ENCODE measurements around the gene SELENOW.
"Not testable (repeated sequence)": the region's sequence is repeated elsewhere in the genome, so short reads cannot be mapped to it uniquely, and the experiment has no call there.

Gene SELENOW

GRCh38 chr19:47768604-47769003 is 9.9 kb upstream of the SELENOW start:
- POLR2A ChIA-PET, result no interaction called here
- no peak for DNase-seq (ENCODE audit: extremely low spot score)
- TF ChIP-seq NFRKB (IDR thresholded peaks at IDR 0.05), result no peak
- no peak for TF ChIP-seq FOXM1 (IDR thresholded peaks at IDR 0.05; ENCODE audit: borderline replicate concordance)
- TF ChIP-seq BHLHE40 (IDR thresholded peaks at IDR 0.05; ENCODE audit: borderline replicate concordance), result no peak
- TF ChIP-seq PKNOX1 (IDR thresholded peaks at IDR 0.05), result no peak
- no peak for TF ChIP-seq SP1 (IDR thresholded peaks at IDR 0.05)
- TF ChIP-seq TARDBP (IDR thresholded peaks at IDR 0.05), result no peak
- no peak for TF ChIP-seq LEF1 (IDR thresholded peaks at IDR 0.05; ENCODE audit: borderline replicate concordance)
- no peak for TF ChIP-seq ZNF384 (IDR thresholded peaks at IDR 0.05)
- TF ChIP-seq L3MBTL2 (conservative IDR thresholded peaks at IDR 0.05), result no peak
- CTCF ChIA-PET, result no interaction called here

- CTCF ChIA-PET, result no interaction called here
- DNase-seq (ENCODE audit: extremely low spot score), result no peak
- TF ChIP-seq PKNOX1 (IDR thresholded peaks at IDR 0.05) (peak; percentile 89), ARNT (IDR thresholded peaks at IDR 0.05) (no peak)
- POLR2A ChIA-PET, result no interaction called here
Observed at GRCh38 chr19:47769534-47769933, 9.0 kb upstream of the SELENOW start.

GRCh38 chr19:47771291-47771690 is 7.2 kb upstream of the SELENOW start:
- DNase-seq (ENCODE audit: extremely low spot score); POLR2A ChIA-PET; CTCF ChIA-PET: not testable (repeated sequence)

- no peak for TF ChIP-seq FOXA1 (IDR thresholded peaks at IDR 0.05)
- TF ChIP-seq FOXM1 (IDR thresholded peaks at IDR 0.05; ENCODE audit: borderline replicate concordance), result no peak
- TF ChIP-seq LEF1 (IDR thresholded peaks at IDR 0.05; ENCODE audit: borderline replicate concordance), result no peak
- no peak for TF ChIP-seq SP1 (IDR thresholded peaks at IDR 0.05)
- no peak for TF ChIP-seq ARNT (IDR thresholded peaks at IDR 0.05)
- TF ChIP-seq ZNF384 (IDR thresholded peaks at IDR 0.05), result no peak
- TF ChIP-seq CTBP1 (IDR thresholded peaks at IDR 0.05; ENCODE audit: borderline replicate concordance), result no peak
- TF ChIP-seq TARDBP (IDR thresholded peaks at IDR 0.05), result no peak
- no peak for TF ChIP-seq PKNOX1 (IDR thresholded peaks at IDR 0.05)
- no peak for TF ChIP-seq NFRKB (IDR thresholded peaks at IDR 0.05)
- no peak for TF ChIP-seq FOXK2 (IDR thresholded peaks at IDR 0.05)
- TF ChIP-seq BHLHE40 (IDR thresholded peaks at IDR 0.05; ENCODE audit: borderline replicate concordance), result no peak
- TF ChIP-seq SUZ12 (IDR thresholded peaks at IDR 0.05), result no peak
- TF ChIP-seq L3MBTL2 (conservative IDR thresholded peaks at IDR 0.05), result no peak
- no peak for TF ChIP-seq ELF4 (IDR thresholded peaks at IDR 0.05)
- no peak for TF ChIP-seq HDGF (IDR thresholded peaks at IDR 0.05; ENCODE audit: borderline replicate concordance)
- CTCF ChIA-PET, result no interaction called here
- POLR2A ChIA-PET, result no interaction called here
- DNase-seq (ENCODE audit: extremely low spot score), result no peak
Observed at GRCh38 chr19:47776568-47776967, 1.9 kb upstream of the SELENOW start.

- ChIA-PET CTCF (interaction anchor here (0.6 kb wide), 1 partner anchor 10 kb away, joined by 3 read pairs; no protein-coding TSS in a partner anchor), POLR2A (interaction anchor here (0.9 kb wide), 1 partner anchor 10 kb away, joined by 3 read pairs; no protein-coding TSS in a partner anchor)
- not testable (repeated sequence) for DNase-seq (ENCODE audit: extremely low spot score)
Observed at GRCh38 chr19:47777245-47778048, 1.1 kb upstream of the SELENOW start.

- no peak for DNase-seq (ENCODE audit: extremely low spot score)
- TF ChIP-seq FOXA1 (IDR thresholded peaks at IDR 0.05), result no peak
- no peak for TF ChIP-seq BHLHE40 (IDR thresholded peaks at IDR 0.05; ENCODE audit: borderline replicate concordance)
- no peak for TF ChIP-seq PKNOX1 (IDR thresholded peaks at IDR 0.05)
- no peak for TF ChIP-seq SUZ12 (IDR thresholded peaks at IDR 0.05)
- no peak for TF ChIP-seq FOXK2 (IDR thresholded peaks at IDR 0.05)
- TF ChIP-seq HDGF (IDR thresholded peaks at IDR 0.05; ENCODE audit: borderline replicate concordance), result no peak
- no peak for TF ChIP-seq ZNF384 (IDR thresholded peaks at IDR 0.05)
- TF ChIP-seq ELF4 (IDR thresholded peaks at IDR 0.05), result no peak
- TF ChIP-seq LEF1 (IDR thresholded peaks at IDR 0.05; ENCODE audit: borderline replicate concordance), result no peak
- no peak for TF ChIP-seq TARDBP (IDR thresholded peaks at IDR 0.05)
- no peak for TF ChIP-seq L3MBTL2 (conservative IDR thresholded peaks at IDR 0.05)
- TF ChIP-seq FOXM1 (IDR thresholded peaks at IDR 0.05; ENCODE audit: borderline replicate concordance), result no peak
- no peak for TF ChIP-seq NFRKB (IDR thresholded peaks at IDR 0.05)
- no peak for TF ChIP-seq CTBP1 (IDR thresholded peaks at IDR 0.05; ENCODE audit: borderline replicate concordance)
- no peak for TF ChIP-seq SP1 (IDR thresholded peaks at IDR 0.05)
- TF ChIP-seq ARNT (IDR thresholded peaks at IDR 0.05), result no peak
- ChIA-PET CTCF (no interaction called here), POLR2A (no interaction called here)
Observed at GRCh38 chr19:47778954-47779351, 450 bp downstream of the SELENOW start.

All from HEK293T (cell line).